GM19023 (cell line): ENCODE data around the gene LGALS7.

Experiments used
- ATAC-seq: cut with Tn5 transposase; IDR thresholded peaks from one replicate; pipeline ENCODE4 v1.9.1; 2021; ENCODE audit warnings: mild to moderate bottlenecking, moderate library complexity; ENCODE audit not compliant: unreplicated experiment

The LGALS7 gene

DNA sequence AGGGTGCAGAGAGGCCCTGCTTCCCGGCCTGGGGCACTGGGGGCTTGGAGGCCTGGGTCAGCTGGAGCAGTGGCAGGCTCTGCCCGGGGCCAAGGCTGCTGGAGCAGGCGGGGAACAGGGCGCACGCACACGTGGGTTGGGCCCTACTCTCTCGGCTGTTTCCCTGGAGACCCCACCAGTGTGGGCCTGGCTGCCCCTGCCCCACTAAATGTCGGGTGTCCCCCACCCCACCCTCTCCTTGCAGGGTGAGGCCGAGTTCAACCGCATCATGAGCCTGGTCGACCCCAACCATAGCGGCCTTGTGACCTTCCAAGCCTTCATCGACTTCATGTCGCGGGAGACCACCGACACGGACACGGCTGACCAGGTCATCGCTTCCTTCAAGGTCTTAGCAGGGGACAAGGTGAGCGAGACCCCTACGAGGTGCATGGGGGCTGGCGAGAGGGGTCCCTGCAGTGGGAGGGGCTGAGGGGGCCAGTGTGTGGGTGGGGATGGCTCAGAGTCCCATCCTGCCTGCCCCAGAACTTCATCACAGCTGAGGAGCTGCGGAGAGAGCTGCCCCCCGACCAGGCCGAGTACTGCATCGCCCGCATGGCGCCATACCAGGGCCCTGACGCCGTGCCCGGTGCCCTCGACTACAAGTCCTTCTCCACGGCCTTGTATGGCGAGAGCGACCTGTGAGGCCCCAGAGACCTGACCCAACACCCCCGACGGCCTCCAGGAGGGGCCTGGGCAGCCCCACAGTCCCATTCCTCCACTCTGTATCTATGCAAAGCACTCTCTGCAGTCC is 44.4 kb downstream of the LGALS7 start:
- ATAC-seq = no peak

DNA sequence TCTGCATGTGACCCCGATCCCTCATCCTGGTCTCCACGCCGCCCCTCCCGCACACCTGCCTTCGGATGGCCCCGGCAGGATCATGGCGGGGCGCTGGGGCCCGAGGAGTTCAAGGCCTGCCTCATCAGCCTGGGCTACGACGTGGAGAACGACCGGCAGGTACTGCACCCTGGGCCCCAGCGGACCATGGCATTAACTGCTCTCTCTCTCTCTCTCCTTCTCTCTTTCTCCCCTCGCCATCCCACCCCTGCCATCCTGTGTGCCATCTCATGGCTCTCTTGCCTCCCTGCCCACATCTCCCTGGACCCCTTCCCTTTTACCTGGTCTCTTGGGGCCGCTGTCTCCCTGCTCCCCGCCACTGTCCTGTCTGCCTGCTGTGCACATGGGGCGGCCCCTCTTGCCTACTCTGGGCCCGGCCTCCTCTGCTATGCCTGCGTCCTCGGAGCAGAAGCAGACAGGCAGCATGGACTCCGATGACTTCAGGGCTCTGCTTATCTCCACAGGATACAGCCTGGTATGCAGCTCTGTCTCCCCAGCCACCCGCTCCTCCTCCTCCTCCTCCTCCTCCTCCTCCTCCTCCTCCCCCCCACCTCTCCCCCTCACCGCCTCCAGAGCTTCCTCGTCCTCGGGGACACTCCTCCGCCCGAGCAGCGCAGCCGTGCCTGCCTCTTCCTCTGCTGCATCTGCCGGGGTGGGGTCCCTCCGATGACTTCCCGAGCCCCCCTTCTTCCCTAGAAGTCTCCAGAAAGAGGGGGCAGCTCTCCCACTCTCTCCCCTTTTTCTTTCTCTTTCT is 45.3 kb downstream of the LGALS7 start:
- no peak for ATAC-seq

GRCh38 chr19:38727306-38727867 is 45.9 kb downstream of the LGALS7 start:
- no peak for ATAC-seq

DNA sequence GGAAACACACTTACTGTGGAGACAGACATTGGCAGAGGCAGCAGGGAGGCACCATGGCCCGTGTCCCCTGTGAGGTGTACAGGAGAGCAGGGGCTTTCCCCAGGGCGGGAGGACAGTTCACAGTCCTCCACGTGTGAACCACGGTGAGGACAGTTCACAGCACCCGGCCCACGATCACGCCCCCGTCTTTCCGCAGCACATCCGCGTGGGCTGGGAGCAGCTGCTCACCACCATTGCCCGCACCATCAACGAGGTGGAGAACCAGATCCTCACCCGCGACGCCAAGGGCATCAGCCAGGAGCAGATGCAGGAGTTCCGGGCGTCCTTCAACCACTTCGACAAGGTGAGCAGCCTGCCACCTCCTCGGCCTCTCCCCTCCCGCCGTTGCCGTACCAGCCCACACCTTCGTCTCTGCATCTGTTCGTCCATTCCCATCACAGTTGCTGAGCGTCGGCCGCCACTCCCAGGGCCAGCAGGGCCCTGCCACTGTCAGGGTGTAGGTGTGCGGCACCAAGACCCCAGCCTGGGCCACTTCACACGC is 46.5 kb downstream of the LGALS7 start:
- no peak for ATAC-seq

- no peak for ATAC-seq
These were observed 47.0 kb downstream of the LGALS7 start for GRCh38 chr19:38726284-38726673.

- ATAC-seq = no peak
These were observed 47.6 kb downstream of the LGALS7 start for GRCh38 chr19:38725469-38726283.

DNA sequence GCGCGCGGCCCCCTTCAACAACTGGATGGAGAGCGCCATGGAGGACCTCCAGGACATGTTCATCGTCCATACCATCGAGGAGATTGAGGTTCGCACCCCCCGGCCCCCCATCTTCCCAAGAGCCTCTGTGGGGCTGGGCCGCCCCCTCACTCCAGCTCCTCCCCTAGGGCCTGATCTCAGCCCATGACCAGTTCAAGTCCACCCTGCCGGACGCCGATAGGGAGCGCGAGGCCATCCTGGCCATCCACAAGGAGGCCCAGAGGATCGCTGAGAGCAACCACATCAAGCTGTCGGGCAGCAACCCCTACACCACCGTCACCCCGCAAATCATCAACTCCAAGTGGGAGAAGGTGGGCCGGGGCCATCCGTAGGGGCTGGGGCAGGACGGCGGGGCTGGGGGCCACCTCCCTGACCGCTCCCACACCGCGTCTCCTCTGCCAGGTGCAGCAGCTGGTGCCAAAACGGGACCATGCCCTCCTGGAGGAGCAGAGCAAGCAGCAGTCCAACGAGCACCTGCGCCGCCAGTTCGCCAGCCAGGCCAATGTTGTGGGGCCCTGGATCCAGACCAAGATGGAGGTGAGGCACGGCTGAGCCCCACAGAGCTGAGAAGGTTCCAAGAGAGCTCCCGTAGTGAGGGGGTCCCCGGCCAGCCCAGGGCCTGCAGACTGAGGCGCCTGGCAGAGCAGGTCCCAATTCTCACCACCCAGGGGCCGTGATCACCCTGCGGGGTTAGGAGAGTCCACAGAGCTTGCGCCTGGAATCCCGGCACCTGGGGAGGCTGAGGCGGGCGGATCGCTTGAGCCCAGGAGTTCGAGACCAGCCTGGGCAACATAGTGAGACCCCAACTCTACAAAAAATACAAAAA is 49.1 kb downstream of the LGALS7 start:
- ATAC-seq = no peak

DNA sequence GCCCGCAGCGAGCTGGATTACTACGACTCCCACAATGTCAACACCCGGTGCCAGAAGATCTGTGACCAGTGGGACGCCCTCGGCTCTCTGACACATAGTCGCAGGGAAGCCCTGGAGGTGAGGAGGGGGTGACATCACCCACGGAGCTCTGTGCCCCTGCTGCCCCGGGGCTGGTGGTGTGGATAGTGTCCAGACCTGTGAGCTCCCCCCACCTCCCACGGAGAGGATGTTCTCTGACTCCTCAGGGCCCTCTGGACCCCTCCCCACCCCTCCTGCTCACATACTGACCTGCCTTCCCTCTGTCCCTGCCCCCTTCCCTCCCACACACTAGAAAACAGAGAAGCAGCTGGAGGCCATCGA is 49.7 kb downstream of the LGALS7 start:
- ATAC-seq = no peak

DNA sequence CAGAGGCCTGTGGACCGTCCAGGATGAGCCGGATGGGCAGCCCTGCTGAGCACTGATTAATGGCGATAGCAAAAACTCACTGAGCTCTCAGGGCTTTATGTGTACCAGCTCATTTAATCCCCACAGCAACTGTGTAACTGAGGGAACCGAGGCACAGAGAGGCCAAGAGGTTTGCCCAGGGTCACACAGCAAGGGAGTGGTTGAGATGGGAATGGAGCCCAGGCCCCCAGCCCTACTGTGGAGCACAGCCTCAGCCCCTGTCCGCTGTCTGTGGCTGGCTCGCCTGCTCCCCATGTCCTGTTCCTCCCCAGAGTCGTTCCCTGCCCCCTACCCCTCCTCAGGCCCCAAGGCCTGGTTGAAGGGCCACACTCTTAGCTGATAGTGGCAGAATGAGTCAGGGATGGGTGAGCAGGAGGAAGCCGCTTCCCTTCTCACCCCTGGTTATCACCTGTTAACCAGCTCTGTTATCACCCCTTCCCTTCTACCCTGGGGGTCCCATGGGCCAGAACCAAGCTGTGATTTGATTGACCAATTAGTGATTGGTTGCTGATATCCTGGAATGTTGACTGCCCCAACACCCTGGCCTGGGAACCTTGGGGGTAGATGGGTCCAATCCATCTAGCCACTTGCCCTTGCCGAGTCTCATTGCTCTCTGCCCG is 50.2 kb downstream of the LGALS7 start:
- no peak for ATAC-seq

- ATAC-seq = no peak
These were observed 51.1 kb downstream of the LGALS7 start for GRCh38 chr19:38721979-38722773.

DNA sequence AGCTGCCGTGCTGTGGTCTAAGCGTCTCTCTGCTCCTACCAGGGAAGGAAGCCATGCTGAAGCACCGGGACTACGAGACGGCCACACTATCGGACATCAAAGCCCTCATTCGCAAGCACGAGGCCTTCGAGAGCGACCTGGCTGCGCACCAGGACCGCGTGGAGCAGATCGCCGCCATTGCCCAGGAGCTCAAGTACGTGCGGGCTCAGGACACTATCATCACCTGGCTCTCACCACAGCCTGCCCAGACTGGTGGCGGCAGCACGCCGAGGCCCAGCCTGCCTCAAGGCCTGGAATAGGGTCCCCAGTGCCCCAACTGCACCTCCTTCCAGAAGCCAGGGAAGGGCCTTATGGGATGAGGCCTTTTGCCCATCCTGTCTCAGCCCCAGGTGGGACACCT is 51.8 kb downstream of the LGALS7 start:
- no peak for ATAC-seq
